Measurements from ENCODE around the gene RPL10. TPM values are rescaled to one million over a fixed set of nuclear protein-coding genes. Genes with fewer than 3 reads are reported as not detected.

RPL10 gene
- total and polyA plus RNA-seq, 9 of the 15 experiments (the other 6 are each of a cell fraction or from before 2014, with no cell fraction given) = 3,774 to 7,600 (median 5,014) TPM

DNA sequence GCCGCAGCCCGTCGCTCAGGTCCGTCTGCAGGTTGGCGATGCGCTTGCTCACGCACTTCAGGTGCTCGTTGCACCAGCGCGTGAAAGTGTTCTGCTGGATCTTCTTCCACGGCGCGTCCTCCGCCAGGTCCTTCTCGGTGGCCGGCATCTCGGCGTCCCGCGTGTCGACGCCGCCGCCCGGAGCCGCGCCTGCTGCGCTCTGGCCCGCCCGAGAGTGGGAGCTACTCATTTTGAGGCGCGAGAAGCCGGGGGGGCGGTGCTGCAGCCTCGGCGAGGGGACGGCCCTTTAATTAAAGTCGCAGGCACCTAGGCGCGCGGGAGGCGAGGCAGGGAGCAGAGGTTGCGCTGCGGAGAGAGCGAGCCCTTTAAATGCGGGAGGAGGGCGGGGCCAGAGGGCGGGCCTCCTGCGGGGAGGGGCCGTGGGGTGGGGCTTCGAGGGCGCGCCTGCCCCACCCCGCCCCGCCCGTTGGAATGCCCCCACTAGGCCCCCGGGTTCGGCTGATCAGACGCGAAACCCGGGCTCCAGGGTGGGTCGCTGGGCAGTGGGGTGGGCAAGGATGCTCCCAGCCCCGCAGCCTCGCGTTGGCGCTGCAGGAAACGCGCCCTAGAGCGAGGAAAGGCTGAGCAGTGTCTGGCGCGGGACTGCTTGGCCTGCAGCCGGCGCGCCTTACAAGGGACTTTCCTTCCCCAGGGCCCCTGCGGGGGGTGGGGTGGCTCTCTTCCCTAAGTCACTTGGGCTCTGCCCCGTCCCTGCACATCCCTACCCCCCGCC lies 27.0 kb upstream of the RPL10 start (continued):
- TF ChIP-seq GABPB1 (CRISPR knock-in tag; IDR thresholded peaks at IDR 0.05) (peak; percentile 57; the same call in 1 of the 2 replicates), NFYB (IDR thresholded peaks at IDR 0.05; ENCODE audit: extremely low read depth, insufficient read length) (no peak), HMGN3 (IDR thresholded peaks at IDR 0.05; ENCODE audit: borderline replicate concordance, extremely low read depth, insufficient read length, low read depth, low read length) (peak; percentile 82), CREB3L1 (IDR thresholded peaks at IDR 0.05; ENCODE audit: borderline replicate concordance, low read depth) (no peak), L3MBTL2 (IDR thresholded peaks at IDR 0.05) (peak; percentile 48), HNRNPUL1 (IDR thresholded peaks at IDR 0.05; ENCODE audit: low read length) (no peak), XRCC5 (IDR thresholded peaks at IDR 0.05; ENCODE audit: low read depth, low read length) (no peak), CBX3 (IDR thresholded peaks at IDR 0.05; ENCODE audit: borderline replicate concordance in 1 of 2, low read length in 2 of 2) (no peak), ZNF77 (CRISPR knock-in tag; IDR thresholded peaks at IDR 0.05) (no peak), PCBP1 (IDR thresholded peaks at IDR 0.05; ENCODE audit: low read depth, low read length, poor library complexity, severe bottlenecking) (peak; percentile 25), TEAD1 (CRISPR knock-in tag; IDR thresholded peaks at IDR 0.05) (peak; percentile 93 to 96), ZNF76 (CRISPR knock-in tag; IDR thresholded peaks at IDR 0.05; ENCODE audit: borderline replicate concordance) (no peak), TBP (optimal IDR thresholded peaks at IDR 0.05; ENCODE audit: low read depth, low read length) (peak; percentile 93), ZNF239 (CRISPR knock-in tag; IDR thresholded peaks at IDR 0.05) (no peak), POLR2H (tag; IDR thresholded peaks at IDR 0.05; ENCODE audit: low read depth) (no peak), DACH1 (IDR thresholded peaks at IDR 0.05; ENCODE audit: partially characterized antibody) (no peak), EHMT2 (IDR thresholded peaks at IDR 0.05) (no peak), ZNF695 (CRISPR knock-in tag; IDR thresholded peaks at IDR 0.05) (no peak), ZNF143 (CRISPR knock-in tag; IDR thresholded peaks at IDR 0.05) (no peak), HSF4 (CRISPR knock-in tag; IDR thresholded peaks at IDR 0.05; ENCODE audit: borderline replicate concordance) (no peak), FOXP1 (CRISPR knock-in tag; IDR thresholded peaks at IDR 0.05) (no peak)
- TF ChIP-seq, protein P1, sequence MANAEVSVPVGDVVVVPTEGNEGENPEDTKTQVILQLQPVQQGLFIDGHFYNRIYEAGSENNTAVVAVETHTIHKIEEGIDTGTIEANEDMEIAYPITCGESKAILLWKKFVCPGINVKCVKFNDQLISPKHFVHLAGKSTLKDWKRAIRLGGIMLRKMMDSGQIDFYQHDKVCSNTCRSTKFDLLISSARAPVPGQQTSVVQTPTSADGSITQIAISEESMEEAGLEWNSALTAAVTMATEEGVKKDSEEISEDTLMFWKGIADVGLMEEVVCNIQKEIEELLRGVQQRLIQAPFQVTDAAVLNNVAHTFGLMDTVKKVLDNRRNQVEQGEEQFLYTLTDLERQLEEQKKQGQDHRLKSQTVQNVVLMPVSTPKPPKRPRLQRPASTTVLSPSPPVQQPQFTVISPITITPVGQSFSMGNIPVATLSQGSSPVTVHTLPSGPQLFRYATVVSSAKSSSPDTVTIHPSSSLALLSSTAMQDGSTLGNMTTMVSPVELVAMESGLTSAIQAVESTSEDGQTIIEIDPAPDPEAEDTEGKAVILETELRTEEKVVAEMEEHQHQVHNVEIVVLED (CRISPR knock-in tag; IDR thresholded peaks at IDR 0.05) = no peak
- TF ChIP-seq, protein P2, sequence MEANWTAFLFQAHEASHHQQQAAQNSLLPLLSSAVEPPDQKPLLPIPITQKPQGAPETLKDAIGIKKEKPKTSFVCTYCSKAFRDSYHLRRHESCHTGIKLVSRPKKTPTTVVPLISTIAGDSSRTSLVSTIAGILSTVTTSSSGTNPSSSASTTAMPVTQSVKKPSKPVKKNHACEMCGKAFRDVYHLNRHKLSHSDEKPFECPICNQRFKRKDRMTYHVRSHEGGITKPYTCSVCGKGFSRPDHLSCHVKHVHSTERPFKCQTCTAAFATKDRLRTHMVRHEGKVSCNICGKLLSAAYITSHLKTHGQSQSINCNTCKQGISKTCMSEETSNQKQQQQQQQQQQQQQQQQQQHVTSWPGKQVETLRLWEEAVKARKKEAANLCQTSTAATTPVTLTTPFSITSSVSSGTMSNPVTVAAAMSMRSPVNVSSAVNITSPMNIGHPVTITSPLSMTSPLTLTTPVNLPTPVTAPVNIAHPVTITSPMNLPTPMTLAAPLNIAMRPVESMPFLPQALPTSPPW (CRISPR knock-in tag; IDR thresholded peaks at IDR 0.05) = no peak

All from K562 (cell line).